IPS-18a (cell line): ENCODE results near the gene SHC3.

Source experiments
- H3K27ac ChIP-seq: one replicate; pipeline ENCODE4 v1.5.1; 2013; ENCODE audit warnings: low read length
- H3K27me3 ChIP-seq: one replicate; pipeline ENCODE4 v1.6.1; 2013; ENCODE audit warnings: mild to moderate bottlenecking, low read length; ENCODE audit not compliant: control insufficient read depth, insufficient read depth
- H3K36me3 ChIP-seq: one replicate; pipeline ENCODE4 v1.6.1; 2013; ENCODE audit warnings: low read depth, low read length; ENCODE audit not compliant: control insufficient read depth
- H3K4me1 ChIP-seq: one replicate; pipeline ENCODE4 v1.6.1; 2013; ENCODE audit warnings: low read depth, low read length; ENCODE audit not compliant: control insufficient read depth
- H3K4me3 ChIP-seq: one replicate; pipeline ENCODE4 v1.5.1; 2013; ENCODE audit warnings: low read length
- H3K9ac ChIP-seq: one replicate; pipeline ENCODE4 v1.6.1; 2013; ENCODE audit warnings: mild to moderate bottlenecking, low read length, moderate library complexity
- H3K9me3 ChIP-seq: one replicate; pipeline ENCODE4 v1.6.1; 2013; ENCODE audit warnings: low read depth, low read length; ENCODE audit not compliant: control insufficient read depth

SHC3 gene

GRCh38 chr9:89177944-89178829 is at the start of gene SHC3:
TSS of gene SHC3 (minus strand) at chr9:89178818. CDS start at chr9:89178460, 358 bp downstream.
- peaks cover 26% of the 10 kb centered on the region for H3K4me1 ChIP-seq
- no peaks in the 10 kb centered on the region for H3K9me3 ChIP-seq
- H3K9ac ChIP-seq, result peak within 1 kb of the TSS; percentile 60
- no peak within 1 kb of the TSS for H3K27ac ChIP-seq
- H3K27me3 ChIP-seq, result peaks cover 41% of the 10 kb centered on the region
- H3K4me3 ChIP-seq, result peak within 1 kb of the TSS; percentile 60
- H3K36me3 ChIP-seq, result no peaks in the 10 kb centered on the region

GRCh38 chr9:89225991-89226471 is 47.4 kb upstream of the SHC3 start:
- Histone ChIP-seq H3K36me3 (no peaks in the 10 kb centered on the region), H3K4me3 (no peak overlapping the region), H3K27ac (no peak overlapping the region), H3K4me1 (peaks cover 14% of the 10 kb centered on the region), H3K27me3 (no peaks in the 10 kb centered on the region), H3K9me3 (no peaks in the 10 kb centered on the region), H3K9ac (no peak overlapping the region)

GRCh38 chr9:89225587-89225986 is 47.0 kb upstream of the SHC3 start:
- no peak overlapping the region for H3K4me3 ChIP-seq
- H3K4me1 ChIP-seq, result peaks cover 14% of the 10 kb centered on the region
- no peaks in the 10 kb centered on the region for H3K36me3 ChIP-seq
- H3K9ac ChIP-seq, result no peak overlapping the region
- no peaks in the 10 kb centered on the region for H3K9me3 ChIP-seq
- no peaks in the 10 kb centered on the region for H3K27me3 ChIP-seq
- H3K27ac ChIP-seq, result no peak overlapping the region

GRCh38 chr9:89225036-89225435 is 46.4 kb upstream of the SHC3 start:
- Histone ChIP-seq H3K27me3 (no peaks in the 10 kb centered on the region), H3K9ac (no peak overlapping the region), H3K9me3 (no peaks in the 10 kb centered on the region), H3K36me3 (no peaks in the 10 kb centered on the region), H3K4me3 (no peak overlapping the region), H3K4me1 (peaks cover 14% of the 10 kb centered on the region), H3K27ac (no peak overlapping the region)

- Histone ChIP-seq H3K4me3 (no peak overlapping the region), H3K27me3 (no peaks in the 10 kb centered on the region), H3K27ac (no peak overlapping the region), H3K9me3 (no peaks in the 10 kb centered on the region), H3K4me1 (peaks cover 14% of the 10 kb centered on the region), H3K36me3 (no peaks in the 10 kb centered on the region), H3K9ac (no peak overlapping the region)
Observed at GRCh38 chr9:89224633-89225032, 46.0 kb upstream of the SHC3 start.

GRCh38 chr9:89223396-89223977 is 44.9 kb upstream of the SHC3 start:
- no peaks in the 10 kb centered on the region for H3K9me3 ChIP-seq
- peaks cover 14% of the 10 kb centered on the region for H3K4me1 ChIP-seq
- H3K27ac ChIP-seq, result no peak overlapping the region
- no peak overlapping the region for H3K9ac ChIP-seq
- H3K27me3 ChIP-seq, result no peaks in the 10 kb centered on the region
- H3K36me3 ChIP-seq, result no peaks in the 10 kb centered on the region
- no peak overlapping the region for H3K4me3 ChIP-seq

- H3K4me3 ChIP-seq, result no peak overlapping the region
Observed at GRCh38 chr9:89219637-89220036, 41.0 kb upstream of the SHC3 start.

GRCh38 chr9:89218040-89218928 is 39.7 kb upstream of the SHC3 start:
- Histone ChIP-seq H3K27me3 (no peaks in the 10 kb centered on the region), H3K36me3 (no peaks in the 10 kb centered on the region), H3K9me3 (no peaks in the 10 kb centered on the region), H3K9ac (no peak overlapping the region), H3K4me3 (no peak overlapping the region), H3K4me1 (no peaks in the 10 kb centered on the region), H3K27ac (no peak overlapping the region)

More at GRCh38 chr9:89219637-89220036, 41.0 kb upstream of the SHC3 start:
- H3K9ac ChIP-seq, result no peak overlapping the region
- H3K9me3 ChIP-seq, result no peaks in the 10 kb centered on the region
- H3K4me1 ChIP-seq, result no peaks in the 10 kb centered on the region
- no peaks in the 10 kb centered on the region for H3K36me3 ChIP-seq
- no peak overlapping the region for H3K27ac ChIP-seq
- no peaks in the 10 kb centered on the region for H3K27me3 ChIP-seq

GRCh38 chr9:89215342-89215741 is 36.7 kb upstream of the SHC3 start:
- no peak overlapping the region for H3K27ac ChIP-seq
- no peaks in the 10 kb centered on the region for H3K36me3 ChIP-seq
- no peak overlapping the region for H3K9ac ChIP-seq
- no peak overlapping the region for H3K4me3 ChIP-seq
- H3K27me3 ChIP-seq, result no peaks in the 10 kb centered on the region
- no peaks in the 10 kb centered on the region for H3K4me1 ChIP-seq
- H3K9me3 ChIP-seq, result no peaks in the 10 kb centered on the region

- Histone ChIP-seq H3K27me3 (no peaks in the 10 kb centered on the region), H3K4me3 (no peak overlapping the region), H3K4me1 (no peaks in the 10 kb centered on the region), H3K9me3 (no peaks in the 10 kb centered on the region), H3K36me3 (no peaks in the 10 kb centered on the region), H3K9ac (no peak overlapping the region), H3K27ac (no peak overlapping the region)
Observed at GRCh38 chr9:89213396-89213880, 34.8 kb upstream of the SHC3 start.

GRCh38 chr9:89212171-89212570 is 33.6 kb upstream of the SHC3 start:
- Histone ChIP-seq H3K27ac (no peak overlapping the region), H3K4me3 (no peak overlapping the region), H3K9ac (no peak overlapping the region), H3K4me1 (no peaks in the 10 kb centered on the region), H3K27me3 (no peaks in the 10 kb centered on the region), H3K36me3 (no peaks in the 10 kb centered on the region), H3K9me3 (no peaks in the 10 kb centered on the region)
